8988T (cell line): Measurements from ENCODE around the gene CHN2.

Source experiments
- DNase-seq: peaks from one replicate; pipeline ENCODE4 v3.0.0; 2011

CHN2 gene

GRCh38 chr7:29447828-29448227 is 253.3 kb downstream of the CHN2 start:
- no peak for DNase-seq

- no peak for DNase-seq
Measured at GRCh38 chr7:29449569-29450260, 255.1 kb downstream of the CHN2 start.

GRCh38 chr7:29453021-29453420 is 258.4 kb downstream of the CHN2 start:
- no peak for DNase-seq

GRCh38 chr7:29454464-29454863 is 259.9 kb downstream of the CHN2 start:
- DNase-seq, result no peak

- DNase-seq, result no peak
Measured at GRCh38 chr7:29454899-29455451, 260.4 kb downstream of the CHN2 start.

GRCh38 chr7:29457141-29457561 is 262.6 kb downstream of the CHN2 start:
- no peak for DNase-seq

GRCh38 chr7:29457565-29458011 is 263.0 kb downstream of the CHN2 start:
- DNase-seq, result no peak

GRCh38 chr7:29458933-29459332 is 264.4 kb downstream of the CHN2 start:
- DNase-seq, result no peak

GRCh38 chr7:29459589-29459988 is 265.0 kb downstream of the CHN2 start:
- no peak for DNase-seq

GRCh38 chr7:29461996-29462395 is 267.4 kb downstream of the CHN2 start:
- no peak for DNase-seq

GRCh38 chr7:29463504-29464158 is 269.1 kb downstream of the CHN2 start:
- DNase-seq, result no peak

GRCh38 chr7:29464753-29465152 is 270.2 kb downstream of the CHN2 start:
- DNase-seq, result no peak

GRCh38 chr7:29467193-29467926 is 272.8 kb downstream of the CHN2 start:
- no peak for DNase-seq

- no peak for DNase-seq
Measured at GRCh38 chr7:29468196-29468595, 273.6 kb downstream of the CHN2 start.

GRCh38 chr7:29469281-29469680 is 274.7 kb downstream of the CHN2 start:
- no peak for DNase-seq

- no peak for DNase-seq
Measured at GRCh38 chr7:29469976-29470557, 275.5 kb downstream of the CHN2 start.

- no peak for DNase-seq
Measured at GRCh38 chr7:29471444-29472138, 277.0 kb downstream of the CHN2 start.

- no peak for DNase-seq
Measured at GRCh38 chr7:29476916-29477315, 282.3 kb downstream of the CHN2 start.

GRCh38 chr7:29478226-29478625 is 283.7 kb downstream of the CHN2 start:
- no peak for DNase-seq

GRCh38 chr7:29478687-29479240 is 284.2 kb downstream of the CHN2 start:
- no peak for DNase-seq

- no peak for DNase-seq
Measured at GRCh38 chr7:29479301-29480200, 285.0 kb downstream of the CHN2 start.
